Thyroid gland (tissue), 4 donors: ENCODE results near the gene CDC14B. TPM values are rescaled to one million over a fixed set of nuclear protein-coding genes. Genes with fewer than 3 reads are reported as not detected.
"Not testable (repeated sequence)": the region's sequence is repeated elsewhere in the genome, so short reads cannot be mapped to it uniquely, and the experiment has no call there.

Experiments used
- DNase-seq, 2 donors: peaks; one replicate each; pipeline ENCODE4 v3.0.0-alpha.2; 2019
- H3K27ac ChIP-seq, 3 donors: fragments of 200-600 bp; sonication (generic); 1 replicate in 2 of 3; 2 replicates in 1 of 3; pipeline ENCODE4 v1.5.1; 2016 to 2019; ENCODE audit warnings: mild to moderate bottlenecking in 1 of 3, moderate library complexity in 1 of 3
- H3K27me3 ChIP-seq: fragments of 200-600 bp; sonication (generic); one replicate; pipeline ENCODE4 v1.5.1; 2019
- H3K36me3 ChIP-seq, 2 donors: fragments of 200-600 bp; sonication (generic); one replicate each; pipeline ENCODE4 v1.5.1; 2016 to 2019
- H3K4me1 ChIP-seq, 2 donors: fragments of 200-600 bp; sonication (generic); one replicate each; pipeline ENCODE4 v1.5.1; 2017 to 2019
- H3K4me3 ChIP-seq, 3 donors: fragments of 200-600 bp; sonication (generic); replicated peaks in 1 of 3; 1 replicate in 2 of 3; 2 replicates in 1 of 3; pipeline ENCODE4 v1.5.1; 2016; ENCODE audit warnings: mild to moderate bottlenecking in 1 of 3
- H3K9me3 ChIP-seq: fragments of 200-600 bp; sonication (generic); one replicate; pipeline ENCODE4 v1.5.1; 2017
- CTCF ChIP-seq, 6 experiments: fragments of 200-600 bp in 3 of 6; fragments of 450-650 bp in 3 of 6; sonication (generic) in 3 of 6; IDR thresholded peaks; one replicate each; pipeline ENCODE4 v1.5.1; 2016 to 2019; ENCODE audit warnings: antibody characterized with exemption in 6 of 6, mild to moderate bottlenecking in 2 of 6, inconsistent platforms in 1 of 6, moderate library complexity in 1 of 6
- POLR2A ChIP-seq, 2 donors: fragments of 450-650 bp; IDR thresholded peaks; one replicate each; pipeline ENCODE4 v1.6.1; 2017; ENCODE audit warnings: antibody characterized with exemption in 2 of 2, mild to moderate bottlenecking in 2 of 2, moderate library complexity in 1 of 2
- WGBS, 2 donors: methylation state at CpG; one replicate each; pipeline ENCODE4 v1.1.5; 2017; 5-methylcytosine and 5-hydroxymethylcytosine counted together
- intact Hi-C: fragments of 100-400 bp; cut with DNase I; formaldehyde crosslinking; loops from one replicate; pipeline ENCODE4 v1.15.1; 2023
- total RNA-seq, 4 donors: library from RNA; depleted of rRNA; stranded (reverse); fragments of >200 nt; gene quantifications; one replicate each; pipeline ENCODE4 v1.2.3, GENCODE V29; 2016

Gene CDC14B
- total RNA-seq, 4 donors from 2014 or later = 39.7 to 87.4 (median 56.3) TPM

- intact Hi-C loops = no loop called here
- Histone ChIP-seq H3K4me3 (no peak overlapping the region), H3K27ac (no peak overlapping the region), H3K27me3 (no peaks in the 10 kb centered on the region), H3K4me1 (peaks cover 0 to 10% of the 10 kb centered on the region in 2 donors), H3K36me3 (no peaks in the 10 kb centered on the region), H3K9me3 (no peaks in the 10 kb centered on the region)
- TF ChIP-seq CTCF (IDR thresholded peaks at IDR 0.05) (no peak), POLR2A (IDR thresholded peaks at IDR 0.05) (no peak)
- 89 to 97% methylated on average over 4 of the region's 4 CpGs for WGBS, 2 donors
- DNase-seq = no peak
These were observed 69.0 kb downstream of the CDC14B start for GRCh38 chr9:96550659-96551058.

- H3K27me3 ChIP-seq, H3K27ac ChIP-seq, H3K9me3 ChIP-seq, intact Hi-C loops, H3K4me3 ChIP-seq, H3K4me1 ChIP-seq, H3K36me3 ChIP-seq, DNase-seq: not testable (repeated sequence)
- 95 to 96% methylated on average over 15 of the region's 15 CpGs for WGBS, 2 donors
These were observed 76.5 kb downstream of the CDC14B start for GRCh38 chr9:96543131-96543530.

GRCh38 chr9:96540106-96540505 is 79.5 kb downstream of the CDC14B start:
- no peak overlapping the region for H3K4me3 ChIP-seq
- no peaks in the 10 kb centered on the region for H3K27me3 ChIP-seq
- no peak overlapping the region for H3K27ac ChIP-seq
- no peaks in the 10 kb centered on the region for H3K9me3 ChIP-seq
- intact Hi-C loops = no loop called here
- TF ChIP-seq POLR2A (IDR thresholded peaks at IDR 0.05) (no peak), CTCF (IDR thresholded peaks at IDR 0.05) (no peak)
- WGBS, 2 donors = 95 to 96% methylated on average over 3 of the region's 3 CpGs
- DNase-seq = no peak
- no peaks in the 10 kb centered on the region for H3K4me1 ChIP-seq
- H3K36me3 ChIP-seq = peaks cover 0 to 4% of the 10 kb centered on the region in 2 donors

- H3K27me3 ChIP-seq = no peaks in the 10 kb centered on the region
- no peaks in the 10 kb centered on the region for H3K36me3 ChIP-seq
- no peaks in the 10 kb centered on the region for H3K9me3 ChIP-seq
- no peak for TF ChIP-seq CTCF (IDR thresholded peaks at IDR 0.05)
- no peak for TF ChIP-seq POLR2A (IDR thresholded peaks at IDR 0.05)
- no peak for DNase-seq
- no peak overlapping the region for H3K27ac ChIP-seq
- intact Hi-C loops = no loop called here
- no peak overlapping the region for H3K4me3 ChIP-seq
- H3K4me1 ChIP-seq = no peaks in the 10 kb centered on the region
These were observed 87.5 kb downstream of the CDC14B start for GRCh38 chr9:96532173-96532572.

- H3K27ac ChIP-seq = peak overlapping the region in 1 of 3 donors; percentile 64
- H3K4me1 ChIP-seq = peaks cover 10 to 30% of the 10 kb centered on the region in 2 donors
- intact Hi-C loops = no loop called here
- H3K36me3 ChIP-seq = no peaks in the 10 kb centered on the region
- DNase-seq = no peak
- TF ChIP-seq POLR2A (IDR thresholded peaks at IDR 0.05) = no peak
- TF ChIP-seq CTCF (IDR thresholded peaks at IDR 0.05) = no peak
- 91 to 93% methylated on average over 2 of the region's 2 CpGs for WGBS, 2 donors
- no peaks in the 10 kb centered on the region for H3K27me3 ChIP-seq
- H3K4me3 ChIP-seq = no peak overlapping the region
- no peaks in the 10 kb centered on the region for H3K9me3 ChIP-seq
These were observed 94.9 kb downstream of the CDC14B start for GRCh38 chr9:96524764-96525163.

- 94% methylated on average over 7 of the region's 7 CpGs for WGBS, 2 donors
- peaks cover 10 to 32% of the 10 kb centered on the region in 2 donors for H3K4me1 ChIP-seq
- peak; percentile 24 to 32 for DNase-seq
- peak overlapping the region; percentile 2 to 64 (median 61) for H3K27ac ChIP-seq
- no peaks in the 10 kb centered on the region for H3K9me3 ChIP-seq
- H3K4me3 ChIP-seq = no peak overlapping the region
- intact Hi-C loops = no loop called here
- no peak for TF ChIP-seq CTCF (IDR thresholded peaks at IDR 0.05)
- TF ChIP-seq POLR2A (IDR thresholded peaks at IDR 0.05) = no peak
- H3K27me3 ChIP-seq = no peaks in the 10 kb centered on the region
- no peaks in the 10 kb centered on the region for H3K36me3 ChIP-seq
These were observed 95.6 kb downstream of the CDC14B start for GRCh38 chr9:96524045-96524444.
